IMR-90 (cell line): ENCODE data around the gene TAF8.

Experiments
- CEBPB ChIP-seq: IDR thresholded peaks from 2 replicates; pipeline ENCODE4 v1.6.1; 2012; ENCODE audit warnings: low read depth, low read length, improper control_type of control experiment
- CHD1 ChIP-seq: IDR thresholded peaks from 2 replicates; pipeline ENCODE4 v1.6.1; 2012; ENCODE audit warnings: low read depth, low read length, improper control_type of control experiment
- FOS ChIP-seq: fragments of 150-350 bp; IDR thresholded peaks from 2 replicates; pipeline ENCODE4 v1.6.1; 2016; ENCODE audit warnings: low read depth, low read length
- MAFK ChIP-seq: IDR thresholded peaks from 2 replicates; pipeline ENCODE4 v1.6.1; 2012; ENCODE audit warnings: low read depth, low read length, improper control_type of control experiment
- MXI1 ChIP-seq: IDR thresholded peaks from 2 replicates; pipeline ENCODE4 v1.6.1; 2012; ENCODE audit warnings: low read depth, mild to moderate bottlenecking, low read length, moderate library complexity, borderline replicate concordance
- NFE2L2 ChIP-seq: fragments of 150-350 bp; IDR thresholded peaks from 2 replicates; pipeline ENCODE4 v1.6.1; 2016; ENCODE audit warnings: low read depth, mild to moderate bottlenecking, low read length
- POLR2A ChIP-seq: IDR thresholded peaks from 2 replicates; pipeline ENCODE4 v1.6.1; 2012; ENCODE audit warnings: mild to moderate bottlenecking, low read depth, low read length
- RAD21 ChIP-seq: IDR thresholded peaks from 2 replicates; pipeline ENCODE4 v1.6.1; 2012; ENCODE audit warnings: low read length, improper control_type of control experiment
- RFX5 ChIP-seq: IDR thresholded peaks from 2 replicates; pipeline ENCODE4 v1.8.0; 2012; ENCODE audit warnings: low read depth, mild to moderate bottlenecking, low read length, moderate library complexity
- SMC3 ChIP-seq: fragments of 150-350 bp; IDR thresholded peaks from 2 replicates; pipeline ENCODE4 v1.6.1; 2016; ENCODE audit warnings: low read depth, mild to moderate bottlenecking, antibody characterized with exemption, low read length, moderate library complexity
- TF ChIP-seq, protein P1 (sequence below): conservative IDR thresholded peaks from 2 replicates; pipeline ENCODE4 v1.5.1; 2012; ENCODE audit warnings: mild to moderate bottlenecking, low read depth, low read length, improper control_type of control experiment
- TF ChIP-seq, protein P2 (sequence below): fragments of 150-350 bp; IDR thresholded peaks from 2 replicates; pipeline ENCODE4 v1.6.1; 2017; ENCODE audit warnings: mild to moderate bottlenecking, antibody characterized with exemption, low read length, low read depth
- TF ChIP-seq, protein P3 (sequence below): fragments of 150-350 bp; IDR thresholded peaks from 2 replicates; pipeline ENCODE4 v1.6.1; 2016; ENCODE audit warnings: low read depth, mild to moderate bottlenecking, low read length, moderate library complexity, borderline replicate concordance

DNA sequence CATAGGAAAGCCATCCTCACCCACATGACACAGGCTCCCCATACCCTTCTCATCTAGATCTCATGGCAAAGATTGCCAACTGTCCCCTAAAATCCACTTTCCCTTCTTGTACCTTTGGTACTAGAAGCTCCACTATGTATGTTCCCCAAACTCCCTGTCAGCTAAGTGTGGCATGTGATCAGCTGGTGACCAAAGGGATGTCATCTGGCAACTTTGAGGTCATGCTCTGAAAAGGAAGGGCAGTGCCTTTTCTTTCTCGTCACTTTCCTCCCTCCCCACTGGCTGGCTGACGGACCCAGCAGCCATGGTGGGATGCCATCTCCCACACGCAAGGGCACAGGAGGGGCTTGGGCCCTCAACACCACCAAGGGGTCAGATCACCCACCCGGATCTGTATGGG, 23.8 kb upstream of the TAF8 start:
- TF ChIP-seq, protein P1, sequence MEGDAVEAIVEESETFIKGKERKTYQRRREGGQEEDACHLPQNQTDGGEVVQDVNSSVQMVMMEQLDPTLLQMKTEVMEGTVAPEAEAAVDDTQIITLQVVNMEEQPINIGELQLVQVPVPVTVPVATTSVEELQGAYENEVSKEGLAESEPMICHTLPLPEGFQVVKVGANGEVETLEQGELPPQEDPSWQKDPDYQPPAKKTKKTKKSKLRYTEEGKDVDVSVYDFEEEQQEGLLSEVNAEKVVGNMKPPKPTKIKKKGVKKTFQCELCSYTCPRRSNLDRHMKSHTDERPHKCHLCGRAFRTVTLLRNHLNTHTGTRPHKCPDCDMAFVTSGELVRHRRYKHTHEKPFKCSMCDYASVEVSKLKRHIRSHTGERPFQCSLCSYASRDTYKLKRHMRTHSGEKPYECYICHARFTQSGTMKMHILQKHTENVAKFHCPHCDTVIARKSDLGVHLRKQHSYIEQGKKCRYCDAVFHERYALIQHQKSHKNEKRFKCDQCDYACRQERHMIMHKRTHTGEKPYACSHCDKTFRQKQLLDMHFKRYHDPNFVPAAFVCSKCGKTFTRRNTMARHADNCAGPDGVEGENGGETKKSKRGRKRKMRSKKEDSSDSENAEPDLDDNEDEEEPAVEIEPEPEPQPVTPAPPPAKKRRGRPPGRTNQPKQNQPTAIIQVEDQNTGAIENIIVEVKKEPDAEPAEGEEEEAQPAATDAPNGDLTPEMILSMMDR: no peak
- TF ChIP-seq MXI1 (no peak), POLR2A (no peak), NFE2L2 (no peak), CEBPB (no peak), CHD1 (no peak), SMC3 (no peak), RFX5 (no peak), FOS (no peak), RAD21 (no peak), MAFK (no peak)
- TF ChIP-seq, protein P2, sequence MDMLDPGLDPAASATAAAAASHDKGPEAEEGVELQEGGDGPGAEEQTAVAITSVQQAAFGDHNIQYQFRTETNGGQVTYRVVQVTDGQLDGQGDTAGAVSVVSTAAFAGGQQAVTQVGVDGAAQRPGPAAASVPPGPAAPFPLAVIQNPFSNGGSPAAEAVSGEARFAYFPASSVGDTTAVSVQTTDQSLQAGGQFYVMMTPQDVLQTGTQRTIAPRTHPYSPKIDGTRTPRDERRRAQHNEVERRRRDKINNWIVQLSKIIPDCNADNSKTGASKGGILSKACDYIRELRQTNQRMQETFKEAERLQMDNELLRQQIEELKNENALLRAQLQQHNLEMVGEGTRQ: no peak
- TF ChIP-seq, protein P3, sequence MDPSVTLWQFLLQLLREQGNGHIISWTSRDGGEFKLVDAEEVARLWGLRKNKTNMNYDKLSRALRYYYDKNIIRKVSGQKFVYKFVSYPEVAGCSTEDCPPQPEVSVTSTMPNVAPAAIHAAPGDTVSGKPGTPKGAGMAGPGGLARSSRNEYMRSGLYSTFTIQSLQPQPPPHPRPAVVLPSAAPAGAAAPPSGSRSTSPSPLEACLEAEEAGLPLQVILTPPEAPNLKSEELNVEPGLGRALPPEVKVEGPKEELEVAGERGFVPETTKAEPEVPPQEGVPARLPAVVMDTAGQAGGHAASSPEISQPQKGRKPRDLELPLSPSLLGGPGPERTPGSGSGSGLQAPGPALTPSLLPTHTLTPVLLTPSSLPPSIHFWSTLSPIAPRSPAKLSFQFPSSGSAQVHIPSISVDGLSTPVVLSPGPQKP: no peak
